K562 (cell line): ENCODE measurements around the gene RAB31. TPM values are rescaled to one million over a fixed set of nuclear protein-coding genes. Genes with fewer than 3 reads are reported as not detected.
A peak's percentile ranks its signal among the peaks of the same experiment; 100 is the strongest.

ENCODE experiments used
- AFF1 ChIP-seq, 2 experiments: fragments of 450-650 bp; IDR thresholded peaks; 2 replicates each; pipeline ENCODE4 v1.6.1; 2018; ENCODE audit warnings: mild to moderate bottlenecking in 2 of 2, low read depth in 1 of 2; ENCODE audit not compliant: partially characterized antibody in 2 of 2
- ATF3 ChIP-seq, 2 experiments: fragments of 450-650 bp in 1 of 2; sonication (generic) in 1 of 2; formaldehyde crosslinking in 1 of 2; IDR thresholded peaks in 1 of 2; conservative IDR thresholded peaks in 1 of 2; 2 replicates each; pipeline versions ENCODE4 v1.6.1 to v1.8.1; 2016 to 2023; ENCODE audit warnings: mild to moderate bottlenecking in 2 of 2, moderate library complexity in 2 of 2, inconsistent platforms in 1 of 2, missing genetic modification reagents in 1 of 2
- GMEB1 ChIP-seq: fragments of 250-450 bp; sonication (Bioruptor Pico); IDR thresholded peaks from 2 replicates; pipeline ENCODE4 v1.4.0; 2020; ENCODE audit warnings: mild to moderate bottlenecking
- NCOR1 ChIP-seq: fragments of 450-650 bp; IDR thresholded peaks from 2 replicates; pipeline ENCODE4 v1.6.1; 2016; ENCODE audit warnings: mild to moderate bottlenecking, moderate library complexity
- RB1 ChIP-seq: fragments of 450-650 bp; IDR thresholded peaks from 2 replicates; pipeline ENCODE4 v1.6.1; 2017; ENCODE audit warnings: low read depth, mild to moderate bottlenecking
- SRSF1 ChIP-seq: fragments of 200-400 bp; formaldehyde crosslinking; IDR thresholded peaks from 2 replicates; pipeline ENCODE4 v1.6.1; 2017; ENCODE audit warnings: mild to moderate bottlenecking, low read depth, low read length, moderate library complexity
- TEAD2 ChIP-seq: fragments of 450-650 bp; IDR thresholded peaks from 2 replicates; pipeline ENCODE4 v1.6.1; 2016; ENCODE audit warnings: missing genetic modification characterization, control low read depth, missing compliant biosample characterization
- ZFP30 ChIP-seq: fragments of 250-450 bp; sonication (Bioruptor Pico); IDR thresholded peaks from 2 replicates; pipeline ENCODE4 v1.8.0; 2022; ENCODE audit warnings: moderate library complexity, mild to moderate bottlenecking, inconsistent platforms, borderline replicate concordance
- ZKSCAN3 ChIP-seq: fragments of 250-450 bp; sonication (Bioruptor Pico); IDR thresholded peaks from 2 replicates; pipeline ENCODE4 v1.4.0; 2020
- ZNF280A ChIP-seq: fragments of 450-650 bp; IDR thresholded peaks from 2 replicates; pipeline ENCODE4 v1.6.1; 2018; ENCODE audit warnings: mild to moderate bottlenecking, low read depth; ENCODE audit not compliant: partially characterized antibody
- ZNF77 ChIP-seq: fragments of 250-450 bp; sonication (Bioruptor Pico); IDR thresholded peaks from 2 replicates; pipeline ENCODE4 v1.5.0; 2020
- polyA plus RNA-seq, 8 experiments: library from polyadenylated mRNA; depleted of rRNA in 4 of 8; stranded (reverse) in 5 of 8; unstranded in 3 of 8; fragments of >200 nt; fragmentation: Nextera tagmentation in 2 of 8; fragmentation: Illumina TruSeq in 1 of 8; extraction: Ambion mirVana in 2 of 8; extraction: Trizol in 1 of 8; gene quantifications; 2 replicates each; pipeline versions ENCODE4 v1.2.1 to v1.2.3, GENCODE V29; 2011 to 2014; ENCODE audit warnings: inconsistent platforms in 1 of 8, missing spikeins in 1 of 8
- total RNA-seq, 7 experiments: library from RNA; depleted of rRNA in 6 of 7; stranded (reverse); fragments of >200 nt in 6 of 7; fragmentation: Illumina TruSeq in 2 of 7; extraction: Trizol in 2 of 7; gene quantifications; 2 replicates each; pipeline versions ENCODE4 v1.2.1 to v1.2.3, GENCODE V29; 2011 to 2021; ENCODE audit warnings: low replicate concordance in 1 of 7
- TF ChIP-seq, protein P1 (sequence below): fragments of 450-650 bp; conservative IDR thresholded peaks from 2 replicates; pipeline ENCODE4 v1.6.1; 2016; ENCODE audit warnings: missing genetic modification characterization, low read depth, mild to moderate bottlenecking, control low read depth, missing compliant biosample characterization
- TF ChIP-seq, protein P2 (sequence below): sonication (generic); formaldehyde crosslinking; IDR thresholded peaks from 2 replicates; pipeline ENCODE4 v1.8.0; 2022; ENCODE audit warnings: mild to moderate bottlenecking, low read depth, missing genetic modification reagents

RAB31 gene
- total and polyA plus RNA-seq, 9 of the 15 experiments (the other 6 are each of a cell fraction or from before 2014, with no cell fraction given): 20.7 to 70.4 (median 41.3) TPM

- TF ChIP-seq, protein P1, sequence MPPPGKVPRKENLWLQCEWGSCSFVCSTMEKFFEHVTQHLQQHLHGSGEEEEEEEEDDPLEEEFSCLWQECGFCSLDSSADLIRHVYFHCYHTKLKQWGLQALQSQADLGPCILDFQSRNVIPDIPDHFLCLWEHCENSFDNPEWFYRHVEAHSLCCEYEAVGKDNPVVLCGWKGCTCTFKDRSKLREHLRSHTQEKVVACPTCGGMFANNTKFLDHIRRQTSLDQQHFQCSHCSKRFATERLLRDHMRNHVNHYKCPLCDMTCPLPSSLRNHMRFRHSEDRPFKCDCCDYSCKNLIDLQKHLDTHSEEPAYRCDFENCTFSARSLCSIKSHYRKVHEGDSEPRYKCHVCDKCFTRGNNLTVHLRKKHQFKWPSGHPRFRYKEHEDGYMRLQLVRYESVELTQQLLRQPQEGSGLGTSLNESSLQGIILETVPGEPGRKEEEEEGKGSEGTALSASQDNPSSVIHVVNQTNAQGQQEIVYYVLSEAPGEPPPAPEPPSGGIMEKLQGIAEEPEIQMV (tag): no peak
- TF ChIP-seq ZFP30 (no peak), AFF1 (IDR thresholded peaks at IDR 0.05; ENCODE audit: low read depth in 1 of 2, partially characterized antibody in 2 of 2) (peak in 1 of 2 experiments; percentile 33), NCOR1 (no peak), SRSF1 (no peak), ZNF280A (no peak), GMEB1 (CRISPR knock-in tag) (no peak; the same call in 1 of the 2 replicates), ATF3 (IDR thresholded peaks at IDR 0.05) (peak; percentile 85), ATF3 (CRISPR knock-in tag; conservative IDR thresholded peaks at IDR 0.05) (no peak), RB1 (no peak), ZNF77 (CRISPR knock-in tag) (no peak), TEAD2 (tag) (no peak), ZKSCAN3 (CRISPR knock-in tag) (no peak)
- TF ChIP-seq, protein P2, sequence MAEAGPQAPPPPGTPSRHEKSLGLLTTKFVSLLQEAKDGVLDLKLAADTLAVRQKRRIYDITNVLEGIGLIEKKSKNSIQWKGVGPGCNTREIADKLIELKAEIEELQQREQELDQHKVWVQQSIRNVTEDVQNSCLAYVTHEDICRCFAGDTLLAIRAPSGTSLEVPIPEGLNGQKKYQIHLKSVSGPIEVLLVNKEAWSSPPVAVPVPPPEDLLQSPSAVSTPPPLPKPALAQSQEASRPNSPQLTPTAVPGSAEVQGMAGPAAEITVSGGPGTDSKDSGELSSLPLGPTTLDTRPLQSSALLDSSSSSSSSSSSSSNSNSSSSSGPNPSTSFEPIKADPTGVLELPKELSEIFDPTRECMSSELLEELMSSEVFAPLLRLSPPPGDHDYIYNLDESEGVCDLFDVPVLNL (CRISPR knock-in tag): no peak
Measured at GRCh38 chr18:9828506-9829396, 120.7 kb downstream of the RAB31 start (continued).
